ENCODE measurements around the gene CDC42EP1.
"Not testable (repeated sequence)": the region's sequence is repeated elsewhere in the genome, so short reads cannot be mapped to it uniquely, and the experiment has no call there.

DNA sequence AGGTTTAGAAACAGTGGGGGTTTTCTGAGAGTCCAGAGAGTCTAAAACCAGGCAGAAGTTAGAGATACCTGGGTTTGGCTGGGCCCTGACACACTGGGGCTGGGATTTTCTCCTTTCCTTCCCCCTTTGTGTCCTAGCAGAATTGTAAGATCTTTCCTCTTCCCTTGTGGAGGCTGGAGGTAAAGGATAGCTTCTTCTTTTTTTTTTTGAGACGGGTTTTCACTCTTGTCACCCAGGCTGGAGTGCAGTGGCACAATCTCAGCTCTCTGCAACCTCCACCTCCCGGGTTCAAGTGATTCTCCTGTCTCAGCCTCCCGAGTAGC is 49.8 kb downstream of the CDC42EP1 start:
- TF ChIP-seq, protein P1, sequence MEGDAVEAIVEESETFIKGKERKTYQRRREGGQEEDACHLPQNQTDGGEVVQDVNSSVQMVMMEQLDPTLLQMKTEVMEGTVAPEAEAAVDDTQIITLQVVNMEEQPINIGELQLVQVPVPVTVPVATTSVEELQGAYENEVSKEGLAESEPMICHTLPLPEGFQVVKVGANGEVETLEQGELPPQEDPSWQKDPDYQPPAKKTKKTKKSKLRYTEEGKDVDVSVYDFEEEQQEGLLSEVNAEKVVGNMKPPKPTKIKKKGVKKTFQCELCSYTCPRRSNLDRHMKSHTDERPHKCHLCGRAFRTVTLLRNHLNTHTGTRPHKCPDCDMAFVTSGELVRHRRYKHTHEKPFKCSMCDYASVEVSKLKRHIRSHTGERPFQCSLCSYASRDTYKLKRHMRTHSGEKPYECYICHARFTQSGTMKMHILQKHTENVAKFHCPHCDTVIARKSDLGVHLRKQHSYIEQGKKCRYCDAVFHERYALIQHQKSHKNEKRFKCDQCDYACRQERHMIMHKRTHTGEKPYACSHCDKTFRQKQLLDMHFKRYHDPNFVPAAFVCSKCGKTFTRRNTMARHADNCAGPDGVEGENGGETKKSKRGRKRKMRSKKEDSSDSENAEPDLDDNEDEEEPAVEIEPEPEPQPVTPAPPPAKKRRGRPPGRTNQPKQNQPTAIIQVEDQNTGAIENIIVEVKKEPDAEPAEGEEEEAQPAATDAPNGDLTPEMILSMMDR (IDR thresholded peaks at IDR 0.05), result not testable (repeated sequence)
- not testable (repeated sequence) for TF ChIP-seq POLR2AphosphoS5 (IDR thresholded peaks at IDR 0.05)
